ENCODE data around the gene ZMYND10.

Gene ZMYND10

GRCh38 chr3:50345008-50345407 lies 524 bp downstream of the ZMYND10 start:
- DNase-seq (ENCODE audit: low read depth) = no peak

GRCh38 chr3:50342813-50343633 lies 2.5 kb downstream of the ZMYND10 start:
- no peak for DNase-seq (ENCODE audit: low read depth)

- no peak for DNase-seq (ENCODE audit: low read depth)
These were observed 3.4 kb downstream of the ZMYND10 start for GRCh38 chr3:50341996-50342650.

GRCh38 chr3:50341537-50341936 lies 4.0 kb downstream of the ZMYND10 start:
- no peak for DNase-seq (ENCODE audit: low read depth)

GRCh38 chr3:50340448-50341329 lies 4.8 kb downstream of the ZMYND10 start, which contains the start of gene RASSF1:
RASSF1 (minus strand) TSS chr3:50340836; CDS start chr3:50340805, 31 bp downstream.
- DNase-seq (ENCODE audit: low read depth) = no peak

GRCh38 chr3:50340147-50340447 lies 5.4 kb downstream of the ZMYND10 start:
- DNase-seq (ENCODE audit: low read depth) = no peak

GRCh38 chr3:50339485-50340146 lies 5.9 kb downstream of the ZMYND10 start:
- DNase-seq (ENCODE audit: low read depth) = no peak

GRCh38 chr3:50338965-50339364 lies 6.6 kb downstream of the ZMYND10 start:
- no peak for DNase-seq (ENCODE audit: low read depth)

GRCh38 chr3:50337175-50337861 lies 8.2 kb downstream of the ZMYND10 start:
- peak; percentile 85 for DNase-seq (ENCODE audit: low read depth)

GRCh38 chr3:50336452-50337174 lies 8.9 kb downstream of the ZMYND10 start:
- DNase-seq (ENCODE audit: low read depth) = no peak

- no peak for DNase-seq (ENCODE audit: low read depth)
These were observed 11.0 kb downstream of the ZMYND10 start for GRCh38 chr3:50334339-50335075.

GRCh38 chr3:50333744-50334328 lies 11.7 kb downstream of the ZMYND10 start:
- DNase-seq (ENCODE audit: low read depth) = no peak

- no peak for DNase-seq (ENCODE audit: low read depth)
These were observed 14.1 kb downstream of the ZMYND10 start for GRCh38 chr3:50331364-50331907.

- DNase-seq (ENCODE audit: low read depth) = no peak
These were observed 15.2 kb downstream of the ZMYND10 start for GRCh38 chr3:50330330-50330729.

- DNase-seq (ENCODE audit: low read depth) = peak; percentile 79
These were observed 17.4 kb downstream of the ZMYND10 start, which contains the start of gene TUSC2 for GRCh38 chr3:50327943-50328691. TUSC2 (minus strand) TSS chr3:50328223; CDS start chr3:50328099, 124 bp downstream.

- no peak for DNase-seq (ENCODE audit: low read depth)
These were observed 18.4 kb downstream of the ZMYND10 start for GRCh38 chr3:50327129-50327528.

- DNase-seq (ENCODE audit: low read depth) = no peak
These were observed 19.4 kb downstream of the ZMYND10 start for GRCh38 chr3:50326182-50326541.

- no peak for DNase-seq (ENCODE audit: low read depth)
These were observed 19.9 kb downstream of the ZMYND10 start for GRCh38 chr3:50325497-50326181.

Data from stimulated activated CD8-positive, alpha-beta memory T cell treated with anti-CD3 and anti-CD28 coated beads, Interleukin-15, amount 100 ng/mL, for 24 hours (primary cell).